Measurements from ENCODE around the gene GLIS1.

Gene GLIS1

GRCh38 chr1:53548031-53548491 is 190.9 kb downstream of the GLIS1 start:
- no peaks in the 10 kb centered on the region for H3K9me3 ChIP-seq (ENCODE audit: control insufficient read depth, low read length)
- no peak overlapping the region for H3K4me3 ChIP-seq (ENCODE audit: insufficient read depth in 1 of 2, low read depth in 1 of 2, low read length in 2 of 2)
- peaks cover 0 to 51% of the 10 kb centered on the region in 2 experiments for H3K27me3 ChIP-seq (ENCODE audit: control insufficient read depth in 1 of 2, insufficient read depth in 1 of 2, low read length in 2 of 2)
- no peak overlapping the region for H3K4me2 ChIP-seq (ENCODE audit: low read length, poor library complexity, severe bottlenecking)
- no peak overlapping the region for H4K8ac ChIP-seq (ENCODE audit: low read length)
- no peak overlapping the region for H4K91ac ChIP-seq (ENCODE audit: low read length)
- H3K4ac ChIP-seq (ENCODE audit: low read depth in 1 of 2, low read length in 2 of 2), result no peak overlapping the region
- H2BK15ac ChIP-seq (ENCODE audit: low read depth, poor library complexity, severe bottlenecking), result no peak overlapping the region
- H2AK5ac ChIP-seq (ENCODE audit: low read length, severe bottlenecking), result no peak overlapping the region
- 90% methylated on average over 16 of the region's 17 CpGs for WGBS
- DNase-seq, result no peak
- H2BK5ac ChIP-seq (ENCODE audit: low read depth, low read length, poor library complexity, severe bottlenecking), result no peak overlapping the region
- no peak overlapping the region for H2BK120ac ChIP-seq (ENCODE audit: low read depth, low read length)
- no peak overlapping the region for H3K14ac ChIP-seq (ENCODE audit: low read length in 2 of 2)
- H3K23ac ChIP-seq (ENCODE audit: low read length in 2 of 2), result no peak overlapping the region
- no peak overlapping the region for H2AFZ ChIP-seq (ENCODE audit: low read depth, low read length)
- H2BK12ac ChIP-seq (ENCODE audit: low read length in 2 of 2), result no peak overlapping the region
- peaks cover 0 to 17% of the 10 kb centered on the region in 2 experiments for H3K36me3 ChIP-seq (ENCODE audit: control insufficient read depth in 1 of 2, insufficient read depth in 2 of 2, low read depth in 1 of 2, low read length in 2 of 2)
- no peak overlapping the region for H3K9ac ChIP-seq (ENCODE audit: low read length)
- peaks cover 43% of the 10 kb centered on the region for H3K79me1 ChIP-seq (replicated peaks; ENCODE audit: low read length, poor library complexity, severe bottlenecking)
- H3K18ac ChIP-seq (ENCODE audit: low read depth in 1 of 2, low read length in 2 of 2), result no peak overlapping the region
- H3K27ac ChIP-seq (ENCODE audit: low read length, poor library complexity, severe bottlenecking), result no peak overlapping the region
- peaks cover 42% of the 10 kb centered on the region for H3K4me1 ChIP-seq (ENCODE audit: control insufficient read depth, insufficient read depth, low read depth, low read length)

GRCh38 chr1:53547231-53547790 is 191.7 kb downstream of the GLIS1 start:
- Histone ChIP-seq H3K27me3 (ENCODE audit: control insufficient read depth in 1 of 2, insufficient read depth in 1 of 2, low read length in 2 of 2) (peaks cover 0 to 45% of the 10 kb centered on the region in 2 experiments), H2BK120ac (ENCODE audit: low read depth, low read length) (no peak overlapping the region), H2AFZ (ENCODE audit: low read depth, low read length) (no peak overlapping the region), H2AK5ac (ENCODE audit: low read length, severe bottlenecking) (no peak overlapping the region), H3K36me3 (ENCODE audit: control insufficient read depth in 1 of 2, insufficient read depth in 2 of 2, low read depth in 1 of 2, low read length in 2 of 2) (peaks cover 0 to 17% of the 10 kb centered on the region in 2 experiments), H3K18ac (ENCODE audit: low read depth in 1 of 2, low read length in 2 of 2) (no peak overlapping the region), H3K4me2 (ENCODE audit: low read length, poor library complexity, severe bottlenecking) (no peak overlapping the region), H3K14ac (ENCODE audit: low read length in 2 of 2) (no peak overlapping the region), H3K27ac (ENCODE audit: low read length, poor library complexity, severe bottlenecking) (no peak overlapping the region), H2BK12ac (ENCODE audit: low read length in 2 of 2) (no peak overlapping the region), H3K4me1 (ENCODE audit: control insufficient read depth, insufficient read depth, low read depth, low read length) (peaks cover 43% of the 10 kb centered on the region), H3K9me3 (ENCODE audit: control insufficient read depth, low read length) (no peaks in the 10 kb centered on the region), H3K79me1 (replicated peaks; ENCODE audit: low read length, poor library complexity, severe bottlenecking) (peaks cover 42% of the 10 kb centered on the region), H2BK5ac (ENCODE audit: low read depth, low read length, poor library complexity, severe bottlenecking) (no peak overlapping the region), H3K4me3 (ENCODE audit: insufficient read depth in 1 of 2, low read depth in 1 of 2, low read length in 2 of 2) (no peak overlapping the region), H4K8ac (ENCODE audit: low read length) (no peak overlapping the region), H3K9ac (ENCODE audit: low read length) (no peak overlapping the region), H2BK15ac (ENCODE audit: low read depth, poor library complexity, severe bottlenecking) (no peak overlapping the region), H4K91ac (ENCODE audit: low read length) (no peak overlapping the region), H3K4ac (ENCODE audit: low read depth in 1 of 2, low read length in 2 of 2) (no peak overlapping the region), H3K23ac (ENCODE audit: low read length in 2 of 2) (no peak overlapping the region)
- 90% methylated on average over 10 of the region's 10 CpGs for WGBS
- DNase-seq, result no peak

- no peak overlapping the region for H2BK120ac ChIP-seq (ENCODE audit: low read depth, low read length)
- peaks cover 0 to 45% of the 10 kb centered on the region in 2 experiments for H3K27me3 ChIP-seq (ENCODE audit: control insufficient read depth in 1 of 2, insufficient read depth in 1 of 2, low read length in 2 of 2)
- no peak overlapping the region for H2BK5ac ChIP-seq (ENCODE audit: low read depth, low read length, poor library complexity, severe bottlenecking)
- H3K4ac ChIP-seq (ENCODE audit: low read depth in 1 of 2, low read length in 2 of 2), result no peak overlapping the region
- H4K8ac ChIP-seq (ENCODE audit: low read length), result no peak overlapping the region
- H3K4me1 ChIP-seq (ENCODE audit: control insufficient read depth, insufficient read depth, low read depth, low read length), result peaks cover 41% of the 10 kb centered on the region
- H2AK5ac ChIP-seq (ENCODE audit: low read length, severe bottlenecking), result no peak overlapping the region
- no peak overlapping the region for H3K4me2 ChIP-seq (ENCODE audit: low read length, poor library complexity, severe bottlenecking)
- no peak overlapping the region for H2AFZ ChIP-seq (ENCODE audit: low read depth, low read length)
- no peak overlapping the region for H2BK15ac ChIP-seq (ENCODE audit: low read depth, poor library complexity, severe bottlenecking)
- no peak for DNase-seq
- H4K91ac ChIP-seq (ENCODE audit: low read length), result no peak overlapping the region
- no peak overlapping the region for H3K18ac ChIP-seq (ENCODE audit: low read depth in 1 of 2, low read length in 2 of 2)
- H2BK12ac ChIP-seq (ENCODE audit: low read length in 2 of 2), result no peak overlapping the region
- no peak overlapping the region for H3K9ac ChIP-seq (ENCODE audit: low read length)
- peaks cover 42% of the 10 kb centered on the region for H3K79me1 ChIP-seq (replicated peaks; ENCODE audit: low read length, poor library complexity, severe bottlenecking)
- H3K14ac ChIP-seq (ENCODE audit: low read length in 2 of 2), result no peak overlapping the region
- no peaks in the 10 kb centered on the region for H3K9me3 ChIP-seq (ENCODE audit: control insufficient read depth, low read length)
- no peak overlapping the region for H3K4me3 ChIP-seq (ENCODE audit: insufficient read depth in 1 of 2, low read depth in 1 of 2, low read length in 2 of 2)
- H3K23ac ChIP-seq (ENCODE audit: low read length in 2 of 2), result no peak overlapping the region
- no peak overlapping the region for H3K27ac ChIP-seq (ENCODE audit: low read length, poor library complexity, severe bottlenecking)
- WGBS, result 89% methylated on average over 13 of the region's 13 CpGs
- peaks cover 0 to 17% of the 10 kb centered on the region in 2 experiments for H3K36me3 ChIP-seq (ENCODE audit: control insufficient read depth in 1 of 2, insufficient read depth in 2 of 2, low read depth in 1 of 2, low read length in 2 of 2)
These were observed 192.4 kb downstream of the GLIS1 start for GRCh38 chr1:53546409-53547155.

- Histone ChIP-seq H3K9me3 (ENCODE audit: control insufficient read depth, low read length) (no peaks in the 10 kb centered on the region), H3K4me2 (ENCODE audit: low read length, poor library complexity, severe bottlenecking) (no peak overlapping the region), H3K4me1 (ENCODE audit: control insufficient read depth, insufficient read depth, low read depth, low read length) (peaks cover 45% of the 10 kb centered on the region), H2BK5ac (ENCODE audit: low read depth, low read length, poor library complexity, severe bottlenecking) (no peak overlapping the region), H2BK12ac (ENCODE audit: low read length in 2 of 2) (no peak overlapping the region), H3K23ac (ENCODE audit: low read length in 2 of 2) (no peak overlapping the region), H3K18ac (ENCODE audit: low read depth in 1 of 2, low read length in 2 of 2) (no peak overlapping the region), H3K27me3 (ENCODE audit: control insufficient read depth in 1 of 2, insufficient read depth in 1 of 2, low read length in 2 of 2) (peaks cover 0 to 45% of the 10 kb centered on the region in 2 experiments), H2AFZ (ENCODE audit: low read depth, low read length) (no peak overlapping the region), H3K36me3 (ENCODE audit: control insufficient read depth in 1 of 2, insufficient read depth in 2 of 2, low read depth in 1 of 2, low read length in 2 of 2) (peaks cover 0 to 17% of the 10 kb centered on the region in 2 experiments), H2AK5ac (ENCODE audit: low read length, severe bottlenecking) (no peak overlapping the region), H3K4me3 (ENCODE audit: insufficient read depth in 1 of 2, low read depth in 1 of 2, low read length in 2 of 2) (no peak overlapping the region), H3K27ac (ENCODE audit: low read length, poor library complexity, severe bottlenecking) (no peak overlapping the region), H4K91ac (ENCODE audit: low read length) (no peak overlapping the region), H4K8ac (ENCODE audit: low read length) (no peak overlapping the region), H3K4ac (ENCODE audit: low read depth in 1 of 2, low read length in 2 of 2) (no peak overlapping the region), H2BK120ac (ENCODE audit: low read depth, low read length) (no peak overlapping the region), H3K9ac (ENCODE audit: low read length) (no peak overlapping the region), H3K79me1 (replicated peaks; ENCODE audit: low read length, poor library complexity, severe bottlenecking) (peaks cover 37% of the 10 kb centered on the region), H2BK15ac (ENCODE audit: low read depth, poor library complexity, severe bottlenecking) (no peak overlapping the region), H3K14ac (ENCODE audit: low read length in 2 of 2) (no peak overlapping the region)
- 79% methylated on average over 17 of the region's 17 CpGs for WGBS
- DNase-seq, result no peak
These were observed 193.1 kb downstream of the GLIS1 start for GRCh38 chr1:53545663-53546408.
